GM18861 (cell line): ENCODE results near the gene CHN1.

ENCODE experiments used
- ATAC-seq: cut with Tn5 transposase; IDR thresholded peaks from one replicate; pipeline ENCODE4 v1.9.1; 2021; ENCODE audit not compliant: unreplicated experiment

Gene CHN1

GRCh38 chr2:174789001-174789400, 216.2 kb downstream of the CHN1 start:
- ATAC-seq = no peak

- no peak for ATAC-seq
Observed at GRCh38 chr2:174788291-174788929, 216.8 kb downstream of the CHN1 start.

- ATAC-seq = no peak
Observed at GRCh38 chr2:174787487-174788205, 217.5 kb downstream of the CHN1 start.

GRCh38 chr2:174786066-174786725, 219.0 kb downstream of the CHN1 start:
- ATAC-seq = no peak

GRCh38 chr2:174785481-174785880, 219.7 kb downstream of the CHN1 start:
- no peak for ATAC-seq

GRCh38 chr2:174784909-174785308, 220.3 kb downstream of the CHN1 start:
- no peak for ATAC-seq

GRCh38 chr2:174784316-174784715, 220.9 kb downstream of the CHN1 start:
- ATAC-seq = no peak

- no peak for ATAC-seq
Observed at GRCh38 chr2:174781996-174782395, 223.2 kb downstream of the CHN1 start.

GRCh38 chr2:174781298-174781697, 223.9 kb downstream of the CHN1 start:
- no peak for ATAC-seq

GRCh38 chr2:174780856-174781255, 224.3 kb downstream of the CHN1 start:
- ATAC-seq = no peak

GRCh38 chr2:174780191-174780840, 224.9 kb downstream of the CHN1 start:
- no peak for ATAC-seq

- ATAC-seq = no peak
Observed at GRCh38 chr2:174779361-174779928, 225.7 kb downstream of the CHN1 start.

GRCh38 chr2:174778085-174778981, 226.8 kb downstream of the CHN1 start:
- ATAC-seq = peak; percentile 50

- ATAC-seq = no peak
Observed at GRCh38 chr2:174777347-174778084, 227.7 kb downstream of the CHN1 start.

- no peak for ATAC-seq
Observed at GRCh38 chr2:174776675-174777074, 228.5 kb downstream of the CHN1 start.

- ATAC-seq = no peak
Observed at GRCh38 chr2:174776223-174776622, 229.0 kb downstream of the CHN1 start.

- no peak for ATAC-seq
Observed at GRCh38 chr2:174775571-174775980, 229.6 kb downstream of the CHN1 start.

GRCh38 chr2:174774886-174775285, 230.3 kb downstream of the CHN1 start:
- no peak for ATAC-seq

- ATAC-seq = no peak
Observed at GRCh38 chr2:174773215-174773614, 232.0 kb downstream of the CHN1 start.

GRCh38 chr2:174772472-174772801, 232.7 kb downstream of the CHN1 start:
- ATAC-seq = no peak
